GM23248 (cell line): ENCODE data around the gene MYLK. TPM values are rescaled to one million over a fixed set of nuclear protein-coding genes. Genes with fewer than 3 reads are reported as not detected.

Experiments used
- DNase-seq: peaks from one replicate; pipeline ENCODE4 v3.0.0-alpha.2; 2015
- H2AFZ ChIP-seq: fragments of 200-600 bp; sonication (generic); 2 replicates; pipeline ENCODE4 v1.6.1; 2016; ENCODE audit warnings: antibody characterized with exemption
- H3F3A ChIP-seq: fragments of 200-600 bp; sonication (generic); 2 replicates; pipeline ENCODE4 v1.6.1; 2016; ENCODE audit warnings: mild to moderate bottlenecking, antibody characterized with exemption, mixed run types; ENCODE audit not compliant: insufficient read depth
- H3K27ac ChIP-seq: fragments of 200-600 bp; sonication (generic); 2 replicates; pipeline ENCODE4 v1.5.1; 2016; ENCODE audit warnings: mild to moderate bottlenecking
- H3K27me3 ChIP-seq: fragments of 200-600 bp; sonication (generic); replicated peaks from 2 replicates; pipeline ENCODE4 v1.6.1; 2016; ENCODE audit warnings: mild to moderate bottlenecking; ENCODE audit not compliant: insufficient read depth
- H3K36me3 ChIP-seq: fragments of 200-600 bp; sonication (generic); 2 replicates; pipeline ENCODE4 v1.6.1; 2016; ENCODE audit warnings: low read depth, mild to moderate bottlenecking
- H3K4me1 ChIP-seq: fragments of 200-600 bp; sonication (generic); 2 replicates; pipeline ENCODE4 v1.6.1; 2016; ENCODE audit warnings: mild to moderate bottlenecking; ENCODE audit not compliant: insufficient read depth
- H3K4me2 ChIP-seq: fragments of 200-600 bp; sonication (generic); one replicate; pipeline ENCODE4 v1.6.1; 2016; ENCODE audit warnings: mild to moderate bottlenecking; ENCODE audit not compliant: unreplicated experiment
- H3K4me3 ChIP-seq: fragments of 200-600 bp; sonication (generic); 2 replicates; pipeline ENCODE4 v1.5.1; 2016; ENCODE audit warnings: mild to moderate bottlenecking
- H3K79me2 ChIP-seq: fragments of 200-600 bp; sonication (generic); 2 replicates; pipeline ENCODE4 v1.6.1; 2016; ENCODE audit warnings: mild to moderate bottlenecking; ENCODE audit not compliant: insufficient read depth
- H3K9ac ChIP-seq: fragments of 200-600 bp; sonication (generic); 2 replicates; pipeline ENCODE4 v1.6.1; 2016; ENCODE audit warnings: mild to moderate bottlenecking
- H3K9me2 ChIP-seq: fragments of 200-600 bp; sonication (generic); 2 replicates; pipeline ENCODE4 v1.6.1; 2016; ENCODE audit warnings: mixed run types, mild to moderate bottlenecking, moderate library complexity; ENCODE audit not compliant: insufficient read depth
- H3K9me3 ChIP-seq: fragments of 200-600 bp; sonication (generic); one replicate; pipeline ENCODE4 v1.6.1; 2017; ENCODE audit warnings: low read depth
- H4K20me1 ChIP-seq: fragments of 200-600 bp; sonication (generic); 2 replicates; pipeline ENCODE4 v1.6.0; 2016; ENCODE audit not compliant: insufficient read depth
- EZH2 ChIP-seq: fragments of 200-600 bp; sonication (generic); IDR thresholded peaks from 2 replicates; pipeline ENCODE4 v1.6.1; 2018; ENCODE audit warnings: antibody characterized with exemption, mild to moderate bottlenecking; ENCODE audit not compliant: insufficient read depth, poor library complexity, severe bottlenecking
- EZH2phosphoT487 ChIP-seq: fragments of 200-600 bp; sonication (generic); IDR thresholded peaks from 2 replicates; pipeline ENCODE4 v1.6.1; 2018; ENCODE audit warnings: antibody characterized with exemption, moderate library complexity, mild to moderate bottlenecking, low read depth; ENCODE audit not compliant: insufficient read depth
- whole genome bisulfite sequencing, 2 experiments: methylation state at CpG; one replicate each; pipeline ENCODE4 v1.1.6; 2015 to 2017; ENCODE audit warnings: low lambda C conversion rate in 2 of 2, low coverage in 1 of 2; ENCODE audit errors: missing lambda C conversion rate in 2 of 2; 5-methylcytosine and 5-hydroxymethylcytosine counted together
- in situ Hi-C: fragments of 300-500 bp; cut with MboI; formaldehyde crosslinking; loops from 2 replicates; pipeline ENCODE4 v1.15.0; 2020
- polyA plus RNA-seq: library from polyadenylated mRNA; unstranded; fragments of >200 nt; fragmentation: Nextera tagmentation; extraction: Ambion mirVana; gene quantifications from 2 replicates; pipeline ENCODE4 v1.2.1, GENCODE V29; 2016
- total RNA-seq: library from RNA; depleted of rRNA; stranded (reverse); fragments of >200 nt; shearing (Covaris generic); gene quantifications from 2 replicates; pipeline ENCODE4 v1.2.3, GENCODE V29; 2014

Gene MYLK
- total and polyA plus RNA-seq, 2 experiments from 2014 or later = 110 to 174 TPM

GRCh38 chr3:123853686-123854372, 30.3 kb downstream of the MYLK start:
- H3K4me3 ChIP-seq = no peak overlapping the region
- TF ChIP-seq EZH2 = no peak
- TF ChIP-seq EZH2phosphoT487 = no peak
- H3K79me2 ChIP-seq = peaks cover 60% of the 10 kb centered on the region
- in situ Hi-C loops = no loop called here
- no peaks in the 10 kb centered on the region for H3K9me2 ChIP-seq
- H3F3A ChIP-seq = peaks cover 15% of the 10 kb centered on the region; the same call in 1 of the 2 replicates
- H4K20me1 ChIP-seq = no peaks in the 10 kb centered on the region
- 89 to 98% methylated on average over 2 of the region's 2 CpGs for WGBS, 2 experiments
- H3K9ac ChIP-seq = no peak overlapping the region
- 0 out of 2 replicates have a peak, but pooled peaks cover 12% of the 10 kb centered on the region for H3K36me3 ChIP-seq
- H3K27ac ChIP-seq = no peak overlapping the region
- no peak for DNase-seq
- H2AFZ ChIP-seq = no peak overlapping the region
- H3K4me1 ChIP-seq = peaks cover 12% of the 10 kb centered on the region
- no peaks in the 10 kb centered on the region for H3K9me3 ChIP-seq
- no peaks in the 10 kb centered on the region for H3K27me3 ChIP-seq
- H3K4me2 ChIP-seq = no peak overlapping the region

DNA sequence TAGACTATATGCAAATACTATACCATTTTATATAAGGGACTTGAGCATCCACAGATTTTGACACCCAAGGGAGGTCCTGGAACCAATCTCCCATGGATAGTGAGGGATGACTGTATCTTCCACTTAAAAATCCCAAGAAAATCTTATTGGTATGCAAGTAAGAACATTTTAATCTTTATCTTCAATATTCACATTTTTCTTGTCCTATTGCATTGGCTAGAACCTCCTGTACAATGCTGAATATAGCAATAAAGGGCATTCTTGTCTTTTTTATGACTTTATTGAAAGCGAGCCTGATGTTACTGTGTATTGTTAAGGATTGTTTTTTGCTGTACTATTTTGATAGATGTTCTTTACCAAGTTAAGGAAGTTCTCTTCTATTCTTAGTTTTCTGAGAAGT, 36.9 kb downstream of the MYLK start:
- no peak overlapping the region for H3K9ac ChIP-seq
- peaks cover 39% of the 10 kb centered on the region for H3K36me3 ChIP-seq
- no peaks in the 10 kb centered on the region for H3K27me3 ChIP-seq
- TF ChIP-seq EZH2phosphoT487 = no peak
- TF ChIP-seq EZH2 = no peak
- no peak overlapping the region for H3K4me2 ChIP-seq
- H2AFZ ChIP-seq = no peak overlapping the region
- H3K79me2 ChIP-seq = peaks cover 67% of the 10 kb centered on the region
- no peak overlapping the region for H3K27ac ChIP-seq
- H3F3A ChIP-seq = peaks cover 7% of the 10 kb centered on the region
- H3K4me3 ChIP-seq = no peak overlapping the region
- no peaks in the 10 kb centered on the region for H3K4me1 ChIP-seq
- no peaks in the 10 kb centered on the region for H3K9me2 ChIP-seq
- H3K9me3 ChIP-seq = peaks cover 5% of the 10 kb centered on the region
- WGBS, 2 experiments = 95 to 100% methylated on average over 1 of the region's 1 CpG
- no peaks in the 10 kb centered on the region for H4K20me1 ChIP-seq
- in situ Hi-C loops = no loop called here
- DNase-seq = no peak

DNA sequence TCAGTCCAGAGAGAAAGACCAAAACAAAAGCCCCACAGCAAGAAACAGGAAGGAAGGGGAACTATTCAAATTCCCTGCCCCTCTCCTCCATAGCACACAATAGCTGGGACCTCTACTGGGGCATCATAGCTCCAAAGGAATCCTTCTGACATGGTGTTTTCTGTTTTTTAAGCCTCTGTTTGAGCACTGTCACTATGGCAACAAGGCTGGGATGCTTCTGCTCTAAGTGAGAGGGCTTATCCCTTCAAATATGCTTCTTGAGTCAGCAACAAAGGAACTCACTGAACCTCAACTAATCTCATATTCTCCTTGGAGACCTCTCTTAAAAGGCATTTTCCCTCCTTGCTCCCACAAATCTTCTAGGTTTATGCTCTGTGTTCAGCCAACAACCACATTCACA, 40.5 kb downstream of the MYLK start:
- Histone ChIP-seq H3K9me3 (peaks cover 10% of the 10 kb centered on the region), H3K4me1 (peaks cover 21% of the 10 kb centered on the region), H3K9ac (no peak overlapping the region), H3K27ac (peak overlapping the region; percentile 46), H3K27me3 (no peaks in the 10 kb centered on the region), H4K20me1 (no peaks in the 10 kb centered on the region), H3F3A (peaks cover 34% of the 10 kb centered on the region), H3K9me2 (no peaks in the 10 kb centered on the region), H2AFZ (no peak overlapping the region), H3K4me3 (no peak overlapping the region), H3K79me2 (peaks cover 73% of the 10 kb centered on the region), H3K4me2 (no peak overlapping the region), H3K36me3 (peaks cover 42% of the 10 kb centered on the region)
- in situ Hi-C loops = no loop called here
- peak; percentile 70 for DNase-seq
- no peak for TF ChIP-seq EZH2
- TF ChIP-seq EZH2phosphoT487 = no peak

GRCh38 chr3:123842711-123843110, 41.4 kb downstream of the MYLK start:
- Histone ChIP-seq H4K20me1 (no peaks in the 10 kb centered on the region), H3F3A (peaks cover 34% of the 10 kb centered on the region), H3K9me3 (peaks cover 11% of the 10 kb centered on the region), H3K27ac (no peak overlapping the region), H3K27me3 (no peaks in the 10 kb centered on the region), H2AFZ (no peak overlapping the region), H3K36me3 (peaks cover 42% of the 10 kb centered on the region), H3K9ac (no peak overlapping the region), H3K4me3 (no peak overlapping the region), H3K9me2 (no peaks in the 10 kb centered on the region), H3K79me2 (peaks cover 73% of the 10 kb centered on the region), H3K4me1 (peaks cover 21% of the 10 kb centered on the region), H3K4me2 (no peak overlapping the region)
- no peak for DNase-seq
- 88 to 92% methylated on average over 4 of the region's 4 CpGs for WGBS, 2 experiments
- in situ Hi-C loops = no loop called here
- TF ChIP-seq EZH2 (no peak), EZH2phosphoT487 (no peak)
